ENCODE measurements around the gene NMT1. TPM values are rescaled to one million over a fixed set of nuclear protein-coding genes. Genes with fewer than 3 reads are reported as not detected.
"Not testable (repeated sequence)": the region's sequence is repeated elsewhere in the genome, so short reads cannot be mapped to it uniquely, and the experiment has no call there.

The NMT1 gene
- total RNA-seq, 1 experiment from 2014 or later, result 111 TPM

DNA sequence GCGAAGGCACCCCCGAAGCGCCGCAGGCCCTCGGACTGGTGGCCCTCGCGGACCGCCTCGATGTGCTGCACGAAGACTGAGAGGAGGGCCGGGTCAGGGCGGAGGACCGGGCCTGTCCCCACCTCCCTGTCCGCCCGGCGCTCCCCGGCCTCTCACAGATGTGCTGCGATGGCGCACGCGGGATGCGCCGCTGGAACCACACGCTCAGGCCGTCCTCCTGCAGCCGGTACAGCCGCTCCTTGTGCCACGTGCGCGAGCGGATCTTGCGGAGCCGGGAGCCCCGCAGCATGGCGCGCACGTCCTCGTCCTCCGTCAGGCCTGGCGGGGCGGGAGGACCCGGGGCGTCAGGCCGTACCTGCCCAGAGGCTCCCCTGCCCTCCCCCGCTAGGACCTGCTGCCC is 59.9 kb downstream of the NMT1 start:
- peak; percentile 73 for DNase-seq
- H3K27me3 ChIP-seq (ENCODE audit: control insufficient read depth, insufficient read depth, low read length), result no peaks in the 10 kb centered on the region
- no peak overlapping the region for H3K4me3 ChIP-seq (ENCODE audit: insufficient read depth, low read depth, low read length)
- peaks cover 1% of the 10 kb centered on the region; the same call in 1 of the 2 replicates for H3K36me3 ChIP-seq (replicated peaks; ENCODE audit: control insufficient read depth, insufficient read depth, low read length)

- H3K4me3 ChIP-seq (ENCODE audit: insufficient read depth, low read depth, low read length), result no peak overlapping the region
- no peaks in the 10 kb centered on the region for H3K27me3 ChIP-seq (ENCODE audit: control insufficient read depth, insufficient read depth, low read length)
- no peak for DNase-seq
- H3K36me3 ChIP-seq (replicated peaks; ENCODE audit: control insufficient read depth, insufficient read depth, low read length), result peaks cover 1% of the 10 kb centered on the region; the same call in 1 of the 2 replicates
Measured at GRCh38 chr17:45123076-45123770, 62.1 kb downstream of the NMT1 start.

GRCh38 chr17:45123930-45124796 is 63.0 kb downstream of the NMT1 start:
- Histone ChIP-seq H3K36me3 (replicated peaks; ENCODE audit: control insufficient read depth, insufficient read depth, low read length) (peaks cover 1% of the 10 kb centered on the region; the same call in 1 of the 2 replicates), H3K27me3 (ENCODE audit: control insufficient read depth, insufficient read depth, low read length) (no peaks in the 10 kb centered on the region), H3K4me3 (ENCODE audit: insufficient read depth, low read depth, low read length) (no peak overlapping the region)
- DNase-seq, result peak; percentile 63

DNA sequence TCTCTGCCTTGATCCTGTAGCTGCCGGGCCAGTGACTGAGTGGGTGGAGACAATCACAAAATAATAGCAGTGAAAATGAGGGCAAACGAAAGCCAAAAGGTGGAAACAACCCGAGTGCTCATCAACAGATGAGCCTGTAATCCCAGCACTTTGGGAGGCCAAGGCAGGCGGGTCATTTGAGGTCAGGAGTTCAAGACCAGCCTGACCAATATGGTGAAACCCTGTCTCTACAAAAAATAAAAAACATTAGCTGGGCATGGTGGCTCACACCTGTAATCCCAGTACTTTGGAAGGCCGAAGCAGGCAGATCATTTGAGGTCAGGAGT is 63.6 kb downstream of the NMT1 start:
- not testable (repeated sequence) for H3K4me3 ChIP-seq (ENCODE audit: insufficient read depth, low read depth, low read length); H3K36me3 ChIP-seq (replicated peaks; ENCODE audit: control insufficient read depth, insufficient read depth, low read length); DNase-seq; H3K27me3 ChIP-seq (ENCODE audit: control insufficient read depth, insufficient read depth, low read length)

- Histone ChIP-seq H3K36me3 (replicated peaks; ENCODE audit: control insufficient read depth, insufficient read depth, low read length) (no peaks in the 10 kb centered on the region), H3K27me3 (ENCODE audit: control insufficient read depth, insufficient read depth, low read length) (no peaks in the 10 kb centered on the region), H3K4me3 (ENCODE audit: insufficient read depth, low read depth, low read length) (no peak overlapping the region)
- DNase-seq, result no peak
Measured at GRCh38 chr17:45125509-45125908, 64.4 kb downstream of the NMT1 start.

DNA sequence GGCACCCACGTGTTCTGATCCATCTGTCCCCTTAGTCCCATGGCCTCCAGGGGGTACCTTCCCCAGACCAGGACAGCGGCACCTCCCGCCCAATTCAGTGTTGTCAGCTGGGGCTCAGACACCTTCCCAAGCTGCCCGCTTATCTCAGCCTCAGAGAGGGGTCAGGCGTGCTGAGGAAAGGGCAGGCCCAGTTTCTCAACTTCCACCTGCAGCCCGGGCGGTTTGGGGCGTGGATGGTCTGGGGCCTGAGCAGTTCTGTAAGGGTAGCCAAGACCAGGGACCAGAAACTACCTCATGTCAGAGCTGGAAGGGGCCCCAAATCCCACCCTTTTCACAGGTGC is 66.1 kb downstream of the NMT1 start:
- DNase-seq, result no peak
- H3K4me3 ChIP-seq (ENCODE audit: insufficient read depth, low read depth, low read length), result no peak overlapping the region
- H3K27me3 ChIP-seq (ENCODE audit: control insufficient read depth, insufficient read depth, low read length), result no peaks in the 10 kb centered on the region
- no peaks in the 10 kb centered on the region for H3K36me3 ChIP-seq (replicated peaks; ENCODE audit: control insufficient read depth, insufficient read depth, low read length)

- H3K4me3 ChIP-seq (ENCODE audit: insufficient read depth, low read depth, low read length), result no peak overlapping the region
- H3K36me3 ChIP-seq (replicated peaks; ENCODE audit: control insufficient read depth, insufficient read depth, low read length), result no peaks in the 10 kb centered on the region
- H3K27me3 ChIP-seq (ENCODE audit: control insufficient read depth, insufficient read depth, low read length), result no peaks in the 10 kb centered on the region
- peak; percentile 69 for DNase-seq
Measured at GRCh38 chr17:45127548-45128300, 66.6 kb downstream of the NMT1 start.

DNA sequence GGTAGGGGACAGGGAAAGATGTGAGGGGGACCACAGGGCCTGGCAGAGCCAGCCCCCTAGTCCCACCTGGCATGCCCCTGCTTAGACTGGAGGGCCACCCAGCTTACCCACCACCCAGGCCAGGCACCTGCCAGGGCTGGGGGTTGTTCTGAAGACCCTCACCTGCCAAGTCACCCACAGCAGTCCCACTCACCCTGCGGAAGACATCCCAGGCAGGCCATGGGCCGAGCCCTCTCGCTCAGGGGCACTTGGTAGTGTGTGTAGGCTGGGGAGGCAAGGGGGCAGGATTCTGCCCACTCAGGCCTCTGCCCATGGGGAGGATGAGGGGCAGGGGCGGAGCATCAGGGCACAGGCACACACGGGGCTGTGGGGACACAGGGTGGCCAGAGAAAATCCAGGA is 67.2 kb downstream of the NMT1 start:
- Histone ChIP-seq H3K36me3 (replicated peaks; ENCODE audit: control insufficient read depth, insufficient read depth, low read length) (no peaks in the 10 kb centered on the region), H3K27me3 (ENCODE audit: control insufficient read depth, insufficient read depth, low read length) (no peaks in the 10 kb centered on the region), H3K4me3 (ENCODE audit: insufficient read depth, low read depth, low read length) (no peak overlapping the region)
- no peak for DNase-seq

DNA sequence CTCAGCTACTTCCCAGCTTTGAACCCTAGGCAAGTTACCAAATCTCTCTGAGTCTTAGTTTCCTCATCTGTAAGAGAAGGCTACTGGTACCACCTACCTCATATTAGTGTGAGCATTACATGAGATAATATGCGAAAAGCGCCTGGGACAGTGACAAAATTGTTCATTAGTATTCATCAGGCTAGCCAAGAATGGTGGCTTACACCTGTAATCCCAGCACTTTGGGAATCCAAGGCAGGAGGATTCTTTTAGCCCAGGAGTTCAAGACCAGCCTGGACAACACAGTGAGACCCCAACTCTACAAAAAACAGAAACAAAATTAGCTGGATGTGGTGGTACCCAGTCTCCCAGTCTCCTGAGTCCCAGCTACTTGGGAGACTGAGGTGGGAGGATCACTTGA is 67.9 kb downstream of the NMT1 start:
- no peak for DNase-seq
- Histone ChIP-seq H3K36me3 (replicated peaks; ENCODE audit: control insufficient read depth, insufficient read depth, low read length) (no peaks in the 10 kb centered on the region), H3K4me3 (ENCODE audit: insufficient read depth, low read depth, low read length) (no peak overlapping the region), H3K27me3 (ENCODE audit: control insufficient read depth, insufficient read depth, low read length) (no peaks in the 10 kb centered on the region)

- Histone ChIP-seq H3K27me3 (ENCODE audit: control insufficient read depth, insufficient read depth, low read length) (no peaks in the 10 kb centered on the region), H3K4me3 (ENCODE audit: insufficient read depth, low read depth, low read length) (no peak overlapping the region), H3K36me3 (replicated peaks; ENCODE audit: control insufficient read depth, insufficient read depth, low read length) (no peaks in the 10 kb centered on the region)
- peak; percentile 64 for DNase-seq
Measured at GRCh38 chr17:45129426-45129939, 68.4 kb downstream of the NMT1 start.

DNA sequence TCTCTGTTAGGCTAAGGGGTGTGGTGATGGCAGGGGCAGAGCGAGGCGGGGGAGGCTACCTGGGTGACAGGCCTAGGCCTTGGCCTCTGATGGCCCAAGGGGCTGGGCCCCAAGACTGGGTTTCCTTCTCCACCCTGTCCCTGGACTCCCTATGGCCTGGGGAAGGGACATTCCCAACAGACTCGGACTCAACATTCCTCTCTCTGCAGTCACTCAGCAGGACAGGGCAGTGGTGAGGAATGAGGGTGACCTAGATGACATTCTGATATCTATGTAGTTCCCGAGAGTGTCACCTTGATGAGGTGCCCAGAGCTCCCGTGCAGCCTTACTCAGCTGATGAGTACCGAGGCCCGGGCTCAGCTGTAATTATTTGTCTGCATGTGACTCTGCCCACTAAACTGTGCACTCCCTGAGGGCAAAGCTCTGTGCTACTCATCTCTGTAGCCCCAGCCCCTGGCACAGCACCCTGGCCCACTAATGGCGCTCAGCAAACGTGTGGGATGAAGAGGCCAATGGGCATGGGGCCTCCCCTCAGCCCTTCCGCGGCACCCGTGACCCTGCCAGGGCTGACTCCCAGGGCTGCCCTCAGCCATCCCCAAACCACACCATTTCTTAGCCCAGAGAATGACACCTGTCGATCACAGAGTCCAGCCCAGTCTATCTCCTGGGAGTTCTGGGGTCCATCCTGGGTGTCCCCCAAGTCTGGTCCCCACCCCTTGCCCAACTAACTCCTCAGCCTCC is 69.0 kb downstream of the NMT1 start:
- Histone ChIP-seq H3K4me3 (ENCODE audit: insufficient read depth, low read depth, low read length) (no peak overlapping the region), H3K27me3 (ENCODE audit: control insufficient read depth, insufficient read depth, low read length) (no peaks in the 10 kb centered on the region), H3K36me3 (replicated peaks; ENCODE audit: control insufficient read depth, insufficient read depth, low read length) (no peaks in the 10 kb centered on the region)
- peak; percentile 55 for DNase-seq

DNA sequence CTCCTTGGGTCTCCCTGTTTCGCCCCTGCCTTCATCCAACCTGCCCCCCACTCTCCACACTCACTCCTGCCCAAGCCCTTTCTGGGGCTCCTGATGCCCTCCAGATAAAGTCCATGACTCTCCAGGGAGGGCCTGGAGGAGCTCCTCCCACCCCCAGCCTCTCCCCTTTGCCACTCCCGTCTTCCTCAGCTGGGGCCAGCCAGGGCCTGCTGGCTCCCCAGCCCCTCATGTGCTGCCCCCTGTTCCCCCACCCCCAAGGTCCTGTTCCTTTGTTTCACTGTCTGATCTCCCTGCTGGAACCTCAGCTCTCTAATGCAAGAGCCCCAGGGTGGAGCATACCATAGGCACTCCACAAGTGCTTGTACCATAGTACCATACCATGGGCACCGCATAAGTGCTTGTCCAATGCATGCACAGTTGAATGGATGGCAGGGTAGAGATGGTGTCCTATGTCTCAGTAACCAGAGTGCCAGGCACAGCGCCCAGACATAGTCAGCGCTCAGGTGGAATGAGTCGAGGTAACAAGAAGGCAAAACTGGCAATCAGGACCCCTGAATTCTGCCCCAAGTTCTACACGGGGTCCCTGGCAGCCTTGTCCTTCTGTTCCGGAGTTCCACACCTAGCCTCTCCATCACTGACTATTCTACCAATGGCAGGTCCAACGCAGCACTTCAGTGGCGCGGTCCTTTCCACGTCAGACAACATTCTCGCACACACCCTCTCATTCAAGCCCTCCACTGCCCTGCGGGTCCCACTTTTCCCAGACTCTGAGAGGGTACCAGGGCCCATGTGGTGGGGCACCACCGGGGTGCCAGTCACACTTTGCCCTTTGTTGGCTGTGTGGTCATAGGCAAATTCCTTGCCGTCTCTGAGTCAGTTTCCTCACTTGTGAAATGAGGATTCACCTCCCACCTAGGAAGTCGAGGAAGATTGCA is 69.8 kb downstream of the NMT1 start:
- no peak overlapping the region for H3K4me3 ChIP-seq (ENCODE audit: insufficient read depth, low read depth, low read length)
- no peaks in the 10 kb centered on the region for H3K27me3 ChIP-seq (ENCODE audit: control insufficient read depth, insufficient read depth, low read length)
- no peaks in the 10 kb centered on the region for H3K36me3 ChIP-seq (replicated peaks; ENCODE audit: control insufficient read depth, insufficient read depth, low read length)
- peak; percentile 60 for DNase-seq

- DNase-seq, result peak; percentile 94
- H3K4me3 ChIP-seq (ENCODE audit: insufficient read depth, low read depth, low read length), result peak overlapping the region; percentile 76
- no peaks in the 10 kb centered on the region; the same call in 1 of the 2 replicates for H3K36me3 ChIP-seq (replicated peaks; ENCODE audit: control insufficient read depth, insufficient read depth, low read length)
- no peaks in the 10 kb centered on the region for H3K27me3 ChIP-seq (ENCODE audit: control insufficient read depth, insufficient read depth, low read length)
Measured at GRCh38 chr17:45131616-45132319, 70.7 kb downstream of the NMT1 start.

Data from H7 (cell line).